CD4-positive, CD25-positive, alpha-beta regulatory T cell (primary cell): ENCODE results near the gene IQUB. TPM values are rescaled to one million over a fixed set of nuclear protein-coding genes. Genes with fewer than 3 reads are reported as not detected.
A peak's percentile ranks its signal among the peaks of the same experiment; 100 is the strongest.
"Not testable (repeated sequence)": the region's sequence is repeated elsewhere in the genome, so short reads cannot be mapped to it uniquely, and the experiment has no call there.

ENCODE experiments used
- ATAC-seq, 2 donors: fragments of 150-1000 bp; cut with Tn5 transposase; one replicate each; pipeline ENCODE4 v1.10.0; 2021; ENCODE audit warnings: low read depth in 2 of 2, moderate number of reproducible peaks in 2 of 2, moderate library complexity in 1 of 2
- DNase-seq, 3 donors: peaks; one replicate each; pipeline versions ENCODE4 v3.0.0 to v3.0.0-alpha.2; 2012 to 2022; ENCODE audit warnings: mixed read lengths in 1 of 3
- H3K27ac ChIP-seq: one replicate; pipeline ENCODE4 v1.7.0; 2013; ENCODE audit warnings: mild to moderate bottlenecking, low read length; ENCODE audit not compliant: insufficient read depth, poor library complexity, severe bottlenecking
- H3K27me3 ChIP-seq: one replicate; pipeline ENCODE4 v1.7.0; 2013; ENCODE audit warnings: low read length; ENCODE audit not compliant: control insufficient read depth, insufficient read depth
- H3K36me3 ChIP-seq: one replicate; pipeline ENCODE4 v1.7.0; 2013; ENCODE audit warnings: mild to moderate bottlenecking, low read length, moderate library complexity; ENCODE audit not compliant: control insufficient read depth, insufficient read depth
- H3K4me1 ChIP-seq: 2 replicates; pipeline ENCODE4 v1.7.0; 2013; ENCODE audit warnings: mild to moderate bottlenecking, low read length; ENCODE audit not compliant: insufficient read depth, control insufficient read depth, poor library complexity, severe bottlenecking
- H3K4me3 ChIP-seq: one replicate; pipeline ENCODE4 v1.7.0; 2013; ENCODE audit warnings: low read depth, mild to moderate bottlenecking, low read length, moderate library complexity
- H3K9me3 ChIP-seq, 2 experiments: 1 replicate in 1 of 2; 2 replicates in 1 of 2; pipeline ENCODE4 v1.7.0; 2013; ENCODE audit warnings: low read length in 2 of 2, mild to moderate bottlenecking in 1 of 2, moderate library complexity in 1 of 2; ENCODE audit not compliant: control insufficient read depth in 2 of 2
- H3K27ac Mint-ChIP-seq, 3 donors: one replicate each; pipeline ENCODE4 v1.8.0; 2020 to 2022; ENCODE audit warnings: mild to moderate bottlenecking in 3 of 3, mixed read lengths in 3 of 3, moderate library complexity in 2 of 3
- H3K27me3 Mint-ChIP-seq: one replicate; pipeline ENCODE4 v1.8.0; 2022; ENCODE audit warnings: mild to moderate bottlenecking, mixed read lengths
- H3K36me3 Mint-ChIP-seq: one replicate; pipeline ENCODE4 v1.8.0; 2020; ENCODE audit warnings: mixed read lengths
- H3K4me1 Mint-ChIP-seq, 4 donors: one replicate each; pipeline ENCODE4 v1.8.0; 2020 to 2022; ENCODE audit warnings: mixed read lengths in 4 of 4, mild to moderate bottlenecking in 1 of 4
- H3K4me3 Mint-ChIP-seq, 4 donors: one replicate each; pipeline ENCODE4 v1.8.0; 2020 to 2022; ENCODE audit warnings: mild to moderate bottlenecking in 4 of 4, mixed read lengths in 4 of 4, moderate library complexity in 3 of 4
- H3K9me3 Mint-ChIP-seq, 7 donors: one replicate each; pipeline ENCODE4 v1.8.0; 2020 to 2022; ENCODE audit warnings: mixed read lengths in 7 of 7, mild to moderate bottlenecking in 3 of 7, moderate library complexity in 2 of 7
- polyA plus RNA-seq, 4 donors: library from polyadenylated mRNA; unstranded; fragments of 300-500 nt; fragmentation: Illumina TruSeq; gene quantifications; one replicate each; pipeline ENCODE4 v1.2.3, GENCODE V29; 2021
- total RNA-seq: library from RNA; stranded (reverse); gene quantifications from one replicate; pipeline ENCODE4 v1.2.3, GENCODE V29; 2022

The IQUB gene
- total and polyA plus RNA-seq, 5 donors from 2014 or later, result 0.15 TPM; not detected in 4

DNA sequence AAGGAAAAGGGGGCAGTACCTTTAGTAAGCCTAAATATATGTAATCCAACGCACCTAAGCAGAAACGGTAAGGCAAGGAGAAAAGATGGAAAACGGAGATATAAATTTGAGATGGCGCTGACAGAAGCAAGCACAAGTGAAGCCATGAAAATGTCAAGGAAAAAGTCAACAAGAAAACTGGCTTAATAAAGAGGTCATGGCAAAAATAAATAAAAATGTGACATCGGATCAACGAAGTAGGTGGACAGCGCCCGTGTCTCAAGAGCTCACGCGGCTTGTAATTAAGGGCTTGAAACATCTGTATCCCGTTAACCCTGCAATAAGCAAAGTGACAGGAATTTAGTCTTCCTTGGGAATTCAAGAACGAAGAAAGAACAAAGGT is 22.6 kb upstream of the IQUB start:
- Histone ChIP-seq H3K4me1 (peaks cover 31% of the 10 kb centered on the region), H3K36me3 (peaks cover 22% of the 10 kb centered on the region), H3K27me3 (peaks cover 2% of the 10 kb centered on the region), H3K9me3 (no peaks in the 10 kb centered on the region), H3K27ac (peak overlapping the region; percentile 84), H3K4me3 (peak overlapping the region; percentile 99)
- Mint-ChIP-seq H3K4me1 (peaks cover 12 to 17% (median 13%) of the 10 kb centered on the region in 4 donors), H3K36me3 (peaks cover 16% of the 10 kb centered on the region), H3K9me3 (no peaks in the 10 kb centered on the region), H3K27ac (no peak overlapping the region), H3K4me3 (no peak overlapping the region), H3K27me3 (peaks cover 13% of the 10 kb centered on the region)
- DNase-seq (peak in 1 of 3 donors; percentile 7), ATAC-seq (no peak)

- Mint-ChIP-seq H3K27me3 (peaks cover 13% of the 10 kb centered on the region), H3K9me3 (no peaks in the 10 kb centered on the region), H3K36me3 (peaks cover 18% of the 10 kb centered on the region), H3K4me1 (peaks cover 13 to 19% (median 15%) of the 10 kb centered on the region in 4 donors), H3K27ac (no peak overlapping the region), H3K4me3 (no peak overlapping the region)
- DNase-seq, result no peak
- no peak for ATAC-seq
- H3K4me1 ChIP-seq, result peaks cover 31% of the 10 kb centered on the region
- H3K27ac ChIP-seq, result no peak overlapping the region
- peak overlapping the region; percentile 2 for H3K4me3 ChIP-seq
- H3K27me3 ChIP-seq, result peaks cover under 1% of the 10 kb centered on the region
- no peaks in the 10 kb centered on the region for H3K9me3 ChIP-seq
- H3K36me3 ChIP-seq, result peaks cover 25% of the 10 kb centered on the region
Observed at GRCh38 chr7:123555484-123555883, 21.1 kb upstream of the IQUB start.

- no peak overlapping the region for H3K4me3 ChIP-seq
- no peak for DNase-seq
- Mint-ChIP-seq H3K4me1 (peaks cover 27 to 36% (median 30%) of the 10 kb centered on the region in 4 donors), H3K9me3 (no peaks in the 10 kb centered on the region), H3K27me3 (peaks cover 1% of the 10 kb centered on the region), H3K27ac (peak overlapping the region in 1 of 3 donors; percentile 16), H3K36me3 (peaks cover 35% of the 10 kb centered on the region), H3K4me3 (peak overlapping the region in 1 of 4 donors; percentile 56)
- peaks cover 30% of the 10 kb centered on the region for H3K4me1 ChIP-seq
- peaks cover 45% of the 10 kb centered on the region for H3K36me3 ChIP-seq
- H3K27ac ChIP-seq, result no peak overlapping the region
- H3K9me3 ChIP-seq, result no peaks in the 10 kb centered on the region
- ATAC-seq, result no peak
- H3K27me3 ChIP-seq, result no peaks in the 10 kb centered on the region
Observed at GRCh38 chr7:123553159-123553558, 18.8 kb upstream of the IQUB start.

- Histone ChIP-seq H3K9me3 (no peaks in the 10 kb centered on the region), H3K27me3 (no peaks in the 10 kb centered on the region), H3K4me3 (no peak overlapping the region), H3K27ac (no peak overlapping the region), H3K36me3 (peaks cover 49% of the 10 kb centered on the region), H3K4me1 (peaks cover 28% of the 10 kb centered on the region)
- no peak for ATAC-seq
- H3K36me3 Mint-ChIP-seq, result peaks cover 38% of the 10 kb centered on the region
- no peak for DNase-seq
- peaks cover 27 to 41% (median 31%) of the 10 kb centered on the region in 4 donors for H3K4me1 Mint-ChIP-seq
- peak overlapping the region in 1 of 3 donors; percentile 16 for H3K27ac Mint-ChIP-seq
- no peak overlapping the region for H3K4me3 Mint-ChIP-seq
- no peaks in the 10 kb centered on the region for H3K9me3 Mint-ChIP-seq
- no peaks in the 10 kb centered on the region for H3K27me3 Mint-ChIP-seq
Observed at GRCh38 chr7:123552641-123553040, 18.2 kb upstream of the IQUB start.

DNA sequence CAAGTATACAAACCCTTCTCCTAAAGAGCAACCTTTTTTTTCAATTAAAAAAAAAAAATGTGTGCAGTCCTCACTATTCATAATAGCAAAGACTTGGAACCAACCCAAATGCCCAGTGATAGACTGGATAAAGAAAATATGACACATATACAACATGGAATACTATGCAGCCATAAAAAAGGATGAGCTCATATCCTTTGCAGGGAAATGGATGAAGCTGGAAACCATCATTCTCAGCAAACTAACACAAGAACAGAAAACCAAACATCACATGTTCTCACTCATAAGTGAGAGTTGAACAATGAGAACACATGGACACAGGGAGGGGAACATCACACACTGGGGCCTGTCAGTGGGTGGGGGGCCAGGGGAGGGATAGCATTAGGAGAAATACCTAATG is 17.7 kb upstream of the IQUB start:
- Histone ChIP-seq H3K4me1 (peaks cover 25% of the 10 kb centered on the region), H3K36me3 (peaks cover 54% of the 10 kb centered on the region)
- H3K4me3 ChIP-seq, DNase-seq, H3K27me3 ChIP-seq, H3K9me3 Mint-ChIP-seq, H3K9me3 ChIP-seq, H3K4me3 Mint-ChIP-seq, ATAC-seq, H3K27ac Mint-ChIP-seq, H3K27me3 Mint-ChIP-seq, H3K27ac ChIP-seq: not testable (repeated sequence)
- peaks cover 42% of the 10 kb centered on the region for H3K36me3 Mint-ChIP-seq
- peaks cover 27 to 46% (median 34%) of the 10 kb centered on the region in 4 donors for H3K4me1 Mint-ChIP-seq

GRCh38 chr7:123548406-123548805 is 14.0 kb upstream of the IQUB start:
- Histone ChIP-seq H3K27ac (no peak overlapping the region), H3K4me3 (no peak overlapping the region), H3K4me1 (peaks cover 3% of the 10 kb centered on the region), H3K9me3 (no peaks in the 10 kb centered on the region), H3K27me3 (no peaks in the 10 kb centered on the region), H3K36me3 (peaks cover 60% of the 10 kb centered on the region)
- Mint-ChIP-seq H3K27me3 (no peaks in the 10 kb centered on the region), H3K4me1 (peaks cover 34 to 49% (median 39%) of the 10 kb centered on the region in 4 donors), H3K27ac (peak overlapping the region in 2 of 3 donors; percentile 11 to 82), H3K9me3 (no peaks in the 10 kb centered on the region), H3K36me3 (peaks cover 46% of the 10 kb centered on the region), H3K4me3 (peak overlapping the region in 1 of 4 donors; percentile 16)
- ATAC-seq (no peak), DNase-seq (no peak)

- H3K4me3 Mint-ChIP-seq, result no peak overlapping the region
- H3K4me1 Mint-ChIP-seq, result peaks cover 2 to 10% (median 8%) of the 10 kb centered on the region in 4 donors
- DNase-seq, result no peak
- H3K36me3 ChIP-seq, result peaks cover 8% of the 10 kb centered on the region
- no peak for ATAC-seq
- no peak overlapping the region for H3K27ac ChIP-seq
- H3K4me3 ChIP-seq, result no peak overlapping the region
- peaks cover 6% of the 10 kb centered on the region for H3K36me3 Mint-ChIP-seq
- H3K4me1 ChIP-seq, result peaks cover 8% of the 10 kb centered on the region
- H3K27me3 Mint-ChIP-seq, result peaks cover under 1% of the 10 kb centered on the region
- H3K9me3 ChIP-seq, result no peaks in the 10 kb centered on the region
- no peak overlapping the region for H3K27ac Mint-ChIP-seq
- no peaks in the 10 kb centered on the region for H3K27me3 ChIP-seq
- no peaks in the 10 kb centered on the region for H3K9me3 Mint-ChIP-seq
Observed at GRCh38 chr7:123539871-123540270, 5.5 kb upstream of the IQUB start.

GRCh38 chr7:123538897-123539296 is 4.5 kb upstream of the IQUB start:
- Histone ChIP-seq H3K9me3 (no peaks in the 10 kb centered on the region), H3K4me3 (no peak overlapping the region), H3K27me3 (no peaks in the 10 kb centered on the region), H3K27ac (no peak overlapping the region), H3K36me3 (peaks cover 7% of the 10 kb centered on the region), H3K4me1 (peaks cover 17% of the 10 kb centered on the region)
- peaks cover 4 to 17% (median 12%) of the 10 kb centered on the region in 4 donors for H3K4me1 Mint-ChIP-seq
- H3K4me3 Mint-ChIP-seq, result no peak overlapping the region
- peaks cover 11% of the 10 kb centered on the region for H3K27me3 Mint-ChIP-seq
- H3K27ac Mint-ChIP-seq, result no peak overlapping the region
- H3K9me3 Mint-ChIP-seq, result no peaks in the 10 kb centered on the region
- no peak for DNase-seq
- H3K36me3 Mint-ChIP-seq, result peaks cover 6% of the 10 kb centered on the region
- no peak for ATAC-seq
